Astrocyte of the spinal cord (primary cell): ENCODE measurements around the gene HS3ST5.

Source experiments
- DNase-seq: peaks from one replicate; pipeline ENCODE4 v3.0.0; 2011; ENCODE audit warnings: low read depth, low spot score
- H3K4me3 ChIP-seq: 2 replicates; pipeline ENCODE4 v1.5.1; 2011; ENCODE audit warnings: low read depth, mild to moderate bottlenecking, low read length, moderate library complexity
- in situ Hi-C: cut with HindIII; loops from 2 replicates; pipeline ENCODE4 v1.10.0; 2017; ENCODE audit warnings: low sequenced_read_pairs
- TF ChIP-seq, protein P1 (sequence below): IDR thresholded peaks from 2 replicates; pipeline ENCODE4 v1.5.1; 2012; ENCODE audit warnings: low read depth, mild to moderate bottlenecking, low read length, inconsistent platforms

HS3ST5 gene

DNA sequence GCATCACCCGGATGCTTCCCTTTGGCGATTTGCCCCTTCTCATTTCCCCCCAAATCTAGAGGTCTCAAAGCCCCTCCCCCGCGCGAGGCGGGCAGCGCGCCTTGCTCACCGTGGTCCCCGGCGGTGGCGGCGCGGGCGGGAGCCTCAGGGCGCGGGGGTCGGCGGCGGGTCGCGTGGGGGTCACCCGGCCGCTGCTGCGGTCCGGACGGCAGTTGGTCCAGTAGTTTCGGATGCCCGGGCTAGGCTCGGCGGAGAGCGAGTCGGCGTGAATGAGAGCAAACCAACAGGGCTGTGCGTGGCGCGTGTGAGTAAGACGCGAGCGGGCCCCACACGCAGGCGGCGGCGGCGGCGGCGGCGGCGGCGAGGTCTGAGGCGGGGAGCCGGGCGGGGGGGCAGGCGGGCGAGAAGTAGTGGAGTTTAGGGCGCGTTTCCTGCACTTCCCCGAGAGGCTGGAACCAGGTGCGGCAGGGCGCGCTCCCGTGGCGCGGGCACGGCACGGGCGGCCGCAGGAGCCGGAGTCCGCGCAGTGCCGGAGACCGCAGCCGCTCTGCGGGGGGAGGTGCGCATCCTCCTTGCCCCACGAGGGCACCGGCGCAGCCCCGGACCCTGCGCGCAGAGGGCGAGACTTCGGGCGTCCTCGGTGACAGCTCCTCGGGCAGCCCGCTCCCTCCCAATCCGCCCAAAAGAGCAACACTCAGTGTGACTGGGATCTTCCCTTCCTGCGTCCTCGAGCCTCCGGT is 567 bp downstream of the HS3ST5 start:
- TF ChIP-seq, protein P1, sequence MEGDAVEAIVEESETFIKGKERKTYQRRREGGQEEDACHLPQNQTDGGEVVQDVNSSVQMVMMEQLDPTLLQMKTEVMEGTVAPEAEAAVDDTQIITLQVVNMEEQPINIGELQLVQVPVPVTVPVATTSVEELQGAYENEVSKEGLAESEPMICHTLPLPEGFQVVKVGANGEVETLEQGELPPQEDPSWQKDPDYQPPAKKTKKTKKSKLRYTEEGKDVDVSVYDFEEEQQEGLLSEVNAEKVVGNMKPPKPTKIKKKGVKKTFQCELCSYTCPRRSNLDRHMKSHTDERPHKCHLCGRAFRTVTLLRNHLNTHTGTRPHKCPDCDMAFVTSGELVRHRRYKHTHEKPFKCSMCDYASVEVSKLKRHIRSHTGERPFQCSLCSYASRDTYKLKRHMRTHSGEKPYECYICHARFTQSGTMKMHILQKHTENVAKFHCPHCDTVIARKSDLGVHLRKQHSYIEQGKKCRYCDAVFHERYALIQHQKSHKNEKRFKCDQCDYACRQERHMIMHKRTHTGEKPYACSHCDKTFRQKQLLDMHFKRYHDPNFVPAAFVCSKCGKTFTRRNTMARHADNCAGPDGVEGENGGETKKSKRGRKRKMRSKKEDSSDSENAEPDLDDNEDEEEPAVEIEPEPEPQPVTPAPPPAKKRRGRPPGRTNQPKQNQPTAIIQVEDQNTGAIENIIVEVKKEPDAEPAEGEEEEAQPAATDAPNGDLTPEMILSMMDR, result no peak
- peak overlapping the region; percentile 42 for H3K4me3 ChIP-seq
- DNase-seq, result no peak
- in situ Hi-C loops, result no loop called here

DNA sequence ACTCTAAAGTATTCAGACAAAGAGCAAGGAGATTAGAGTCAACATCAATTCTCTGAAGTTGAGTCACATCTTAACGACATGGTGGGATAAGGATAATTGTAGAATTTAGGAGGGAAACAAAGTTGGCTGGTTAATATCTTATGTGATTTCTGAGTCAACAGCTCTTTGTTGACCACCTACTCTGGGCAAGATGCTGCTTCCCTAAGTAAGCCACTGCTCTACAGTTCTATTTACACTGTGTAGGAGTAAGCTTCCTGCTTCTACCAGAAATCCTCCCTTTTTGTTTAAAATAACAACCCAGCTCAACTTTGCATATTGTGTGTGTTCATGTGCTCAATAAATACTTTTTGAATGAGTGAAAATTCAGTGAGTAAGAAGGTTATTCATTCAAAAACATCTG is 3.1 kb downstream of the HS3ST5 start:
- H3K4me3 ChIP-seq, result no peak overlapping the region
- TF ChIP-seq, protein P1, result no peak
- in situ Hi-C loops, result no loop called here
- peak; percentile 37 for DNase-seq

DNA sequence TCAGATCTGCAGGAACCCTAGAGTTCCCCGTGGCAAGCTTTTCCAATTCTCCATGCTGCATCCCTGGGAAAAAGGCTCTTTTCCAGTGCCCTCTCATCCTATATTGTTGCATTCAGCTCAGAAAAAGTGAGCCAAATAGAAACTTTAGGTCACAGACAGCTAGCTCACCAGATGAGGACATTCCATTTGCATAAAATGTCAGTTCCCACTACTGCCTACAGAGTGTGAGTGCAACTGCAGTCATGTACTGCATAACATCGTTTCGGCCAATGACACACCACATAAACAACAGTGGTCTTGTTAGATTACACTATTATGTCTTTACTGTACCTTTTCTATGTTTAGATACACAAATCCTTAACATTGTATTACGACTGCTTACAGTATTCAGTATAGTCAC is 8.6 kb downstream of the HS3ST5 start:
- H3K4me3 ChIP-seq, result no peak overlapping the region
- in situ Hi-C loops, result no loop called here
- no peak for DNase-seq
- TF ChIP-seq, protein P1, result no peak

DNA sequence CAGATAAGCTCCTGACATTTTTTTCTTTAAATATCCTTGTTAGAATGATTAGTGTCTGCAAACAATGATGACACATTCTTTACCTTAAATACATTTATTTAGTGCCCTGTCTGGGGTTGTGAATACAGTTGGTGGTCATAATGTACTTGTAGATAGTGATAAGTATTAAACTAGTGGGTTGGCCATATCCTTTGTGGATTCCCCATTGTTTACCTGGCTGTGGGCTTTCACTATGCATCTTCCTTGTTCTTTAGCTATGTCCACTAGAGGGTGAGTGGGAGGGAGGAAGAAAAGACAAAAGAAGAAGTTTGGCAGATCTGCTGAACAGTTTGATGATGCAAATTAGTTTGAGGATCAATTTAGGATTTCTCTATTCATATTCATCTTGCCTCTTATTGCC is 15.7 kb downstream of the HS3ST5 start:
- no peak overlapping the region for H3K4me3 ChIP-seq
- TF ChIP-seq, protein P1, result no peak
- in situ Hi-C loops, result no loop called here
- DNase-seq, result no peak

GRCh38 chr6:114323784-114324183 is 19.0 kb downstream of the HS3ST5 start:
- DNase-seq, result no peak
- in situ Hi-C loops, result no loop called here
- TF ChIP-seq, protein P1, result no peak
- H3K4me3 ChIP-seq, result no peak overlapping the region

DNA sequence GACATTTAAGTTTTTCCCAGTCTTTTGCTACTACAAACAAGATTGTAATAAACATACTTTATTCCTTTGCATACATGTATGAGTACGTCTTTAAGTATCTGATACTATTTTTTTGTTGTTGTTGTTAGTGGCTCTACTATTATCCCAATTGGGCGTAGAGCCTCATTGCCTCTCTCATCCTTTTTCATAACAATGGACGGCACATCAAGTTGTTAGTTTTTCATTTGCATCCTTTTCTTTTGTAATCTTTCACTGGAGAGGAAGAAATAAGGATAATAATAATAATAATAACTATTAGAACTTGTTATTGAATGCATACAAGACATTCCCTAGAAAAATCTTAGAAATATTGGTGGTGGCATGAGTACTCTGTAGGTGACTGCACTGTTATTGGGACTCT is 23.1 kb downstream of the HS3ST5 start:
- in situ Hi-C loops, result no loop called here
- TF ChIP-seq, protein P1, result no peak
- H3K4me3 ChIP-seq, result no peak overlapping the region
- no peak for DNase-seq
